B cell (primary cell): Measurements from ENCODE around the gene SAPCD2. TPM values are rescaled to one million over a fixed set of nuclear protein-coding genes. Genes with fewer than 3 reads are reported as not detected.

Experiments used
- ATAC-seq: fragments of 200-7000 bp; cut with Tn5 transposase; one replicate; pipeline ENCODE4 v1.10.0; 2021; ENCODE audit warnings: low read depth, mild to moderate bottlenecking, moderate number of reproducible peaks, moderate library complexity
- CTCF ChIA-PET: fragments of 350-600 bp; sonication (Branson Sonifier 250); formaldehyde crosslinking; loops from one replicate; lab custom pipeline; 2021; ENCODE audit warnings: antibody characterized with exemption, inconsistent platforms; lab: Charles Lee
- POLR2A ChIA-PET: fragments of 350-600 bp; sonication (Branson Sonifier 250); formaldehyde crosslinking; loops from one replicate; lab custom pipeline; 2021; ENCODE audit warnings: antibody characterized with exemption; lab: Charles Lee
- DNase-seq: peaks from one replicate; pipeline ENCODE4 v3.0.0; 2013
- H2AFZ ChIP-seq: 2 replicates; pipeline ENCODE4 v1.6.1; 2012; ENCODE audit warnings: mild to moderate bottlenecking, low read depth, low read length; ENCODE audit not compliant: insufficient read depth, poor library complexity, severe bottlenecking
- H3K27ac ChIP-seq, 2 donors: 1 replicate in 1 of 2; 2 replicates in 1 of 2; pipeline ENCODE4 v1.5.1; 2012 to 2013; ENCODE audit warnings: low read length in 2 of 2, mild to moderate bottlenecking in 2 of 2, moderate library complexity in 1 of 2
- H3K27me3 ChIP-seq, 4 experiments: fragments of 200-600 bp in 1 of 4; sonication (generic) in 1 of 4; replicated peaks in 1 of 4; 1 replicate in 2 of 4; 2 replicates in 2 of 4; pipeline versions ENCODE4 v1.6.1 to v1.7.0; 2013 to 2016; ENCODE audit warnings: low read length in 3 of 4, mild to moderate bottlenecking in 2 of 4, mixed read lengths in 1 of 4, moderate library complexity in 1 of 4; ENCODE audit not compliant: insufficient read depth in 4 of 4, control insufficient read depth in 3 of 4; ENCODE audit errors: control extremely low read depth in 1 of 4
- H3K36me3 ChIP-seq, 2 experiments: replicated peaks in 1 of 2; 1 replicate in 1 of 2; 2 replicates in 1 of 2; pipeline versions ENCODE4 v1.6.1 to v1.7.1; 2013; ENCODE audit warnings: low read length in 1 of 2; ENCODE audit not compliant: insufficient read depth in 2 of 2, control insufficient read depth in 1 of 2; ENCODE audit errors: control extremely low read depth in 1 of 2, extremely low read depth in 1 of 2
- H3K4me1 ChIP-seq, 2 donors: fragments of 200-600 bp in 1 of 2; sonication (generic) in 1 of 2; 1 replicate in 1 of 2; 2 replicates in 1 of 2; pipeline versions ENCODE4 v1.5.1 to v1.6.1; 2013 to 2017; ENCODE audit warnings: low read length in 2 of 2; ENCODE audit not compliant: control insufficient read depth in 2 of 2, insufficient read depth in 2 of 2
- H3K4me2 ChIP-seq: replicated peaks from 2 replicates; pipeline ENCODE3; 2012; ENCODE audit warnings: mild to moderate bottlenecking, low read depth, low read length; ENCODE audit not compliant: poor library complexity, severe bottlenecking
- H3K4me3 ChIP-seq, 5 experiments: fragments of 200-600 bp in 1 of 5; sonication (generic) in 1 of 5; 1 replicate in 3 of 5; 2 replicates in 2 of 5; pipeline versions ENCODE4 v1.5.1 to v1.7.0; 2011 to 2016; ENCODE audit warnings: low read length in 4 of 5, mild to moderate bottlenecking in 4 of 5, low read depth in 2 of 5, control low read depth in 1 of 5, moderate library complexity in 1 of 5; ENCODE audit not compliant: insufficient read depth in 1 of 5; ENCODE audit errors: control extremely low read depth in 1 of 5, extremely low read depth in 1 of 5
- H3K79me2 ChIP-seq: fragments of 200-600 bp; sonication (generic); one replicate; pipeline ENCODE4 v1.6.0; 2016; ENCODE audit warnings: low read length; ENCODE audit not compliant: control insufficient read depth, insufficient read depth
- H3K9ac ChIP-seq: fragments of 200-600 bp; sonication (generic); 2 replicates; pipeline ENCODE4 v1.6.1; 2017; ENCODE audit warnings: mild to moderate bottlenecking, low read length, moderate library complexity
- H3K9me3 ChIP-seq, 3 donors: one replicate each; pipeline versions ENCODE4 v1.6.1 to v1.7.1; 2013; ENCODE audit warnings: low read length in 2 of 3; ENCODE audit not compliant: control insufficient read depth in 2 of 3, insufficient read depth in 1 of 3; ENCODE audit errors: control extremely low read depth in 1 of 3
- H4K20me1 ChIP-seq: 2 replicates; pipeline ENCODE4 v1.6.0; 2012; ENCODE audit warnings: mild to moderate bottlenecking, low read length; ENCODE audit not compliant: insufficient read depth, control insufficient read depth, poor library complexity, severe bottlenecking
- H3K27ac Mint-ChIP-seq: one replicate; pipeline ENCODE4 v1.8.0; 2021; ENCODE audit warnings: mixed read lengths
- H3K27me3 Mint-ChIP-seq: one replicate; pipeline ENCODE4 v1.8.0; 2021; ENCODE audit warnings: mixed read lengths
- H3K4me1 Mint-ChIP-seq: one replicate; pipeline ENCODE4 v1.8.0; 2021; ENCODE audit warnings: mixed read lengths
- H3K4me3 Mint-ChIP-seq: one replicate; pipeline ENCODE4 v1.8.0; 2021; ENCODE audit warnings: mixed read lengths
- H3K9me3 Mint-ChIP-seq: one replicate; pipeline ENCODE4 v1.8.0; 2022; ENCODE audit warnings: mixed read lengths; ENCODE audit not compliant: insufficient read depth
- CTCF ChIP-seq: fragments of 200-600 bp; IDR thresholded peaks from one replicate; pipeline ENCODE4 v1.8.0; 2022; ENCODE audit warnings: antibody characterized with exemption, mild to moderate bottlenecking
- EZH2 ChIP-seq: IDR thresholded peaks from 2 replicates; pipeline ENCODE4 v1.6.1; 2012; ENCODE audit warnings: borderline replicate concordance, low read depth, mild to moderate bottlenecking, moderate library complexity, low read length; ENCODE audit not compliant: insufficient read depth, poor library complexity, severe bottlenecking
- whole genome bisulfite sequencing: methylation state at CpG from one replicate; pipeline ENCODE4 v1.1.5; 2013; ENCODE audit warnings: missing lambda C conversion rate; ENCODE audit not compliant: insufficient coverage; 5-methylcytosine and 5-hydroxymethylcytosine counted together
- intact Hi-C: fragments of 100-400 bp; cut with micrococcal nuclease; formaldehyde crosslinking; loops from one replicate; pipeline ENCODE4 v1.10.0; 2022
- polyA plus RNA-seq: library from polyadenylated mRNA; depleted of rRNA; stranded (reverse); fragments of >200 nt; gene quantifications from 2 replicates; pipeline ENCODE4 v1.2.3, GENCODE V29; 2012
- total RNA-seq, 2 donors: library from RNA; stranded (reverse); fragments of 120-200 nt in 1 of 2; gene quantifications; 1 replicate in 1 of 2; 2 replicates in 1 of 2; pipeline versions ENCODE4 v1.2.3 to v1.2.4, GENCODE V29; 2013 to 2022

The SAPCD2 gene
- total and polyA plus RNA-seq, 2 donors (not counting 1 experiment from before 2014, with no cell fraction given) = 0.39 to 0.69 TPM

DNA sequence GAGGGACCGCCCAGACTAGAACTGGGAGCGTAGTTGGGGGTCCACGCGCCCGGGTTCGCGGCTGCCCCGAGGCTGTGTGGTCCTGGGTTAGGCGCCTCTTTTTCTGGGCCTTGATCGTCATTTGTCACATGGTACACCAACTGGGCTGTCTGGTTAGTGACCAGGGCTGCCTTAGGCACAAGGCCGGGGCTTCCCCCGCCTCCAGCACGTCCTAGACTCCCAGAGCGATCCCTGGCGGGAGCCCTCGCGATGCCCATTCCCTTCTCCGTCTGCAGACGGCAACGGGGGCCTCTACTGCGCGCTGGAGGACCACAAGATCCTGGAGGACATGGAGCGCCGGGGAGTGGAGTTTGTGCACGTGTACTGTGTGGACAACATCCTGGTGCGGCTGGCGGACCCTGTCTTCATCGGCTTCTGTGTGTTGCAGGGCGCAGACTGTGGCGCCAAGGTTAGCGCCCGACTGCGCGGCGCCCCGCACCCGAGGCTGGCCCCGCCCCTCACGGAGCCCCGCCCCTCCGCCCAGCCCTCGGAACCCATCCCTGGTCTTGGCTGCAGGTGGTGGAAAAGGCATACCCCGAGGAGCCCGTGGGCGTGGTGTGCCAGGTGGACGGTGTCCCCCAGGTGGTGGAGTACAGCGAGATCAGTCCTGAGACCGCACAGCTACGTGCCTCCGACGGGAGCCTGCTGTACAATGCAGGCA lies 8.5 kb upstream of the SAPCD2 start:
- POLR2A ChIA-PET = interaction anchor here (1.0 kb wide), 1 partner anchor 45 kb away, joined by 3 read pairs; no protein-coding TSS in a partner anchor
- no peaks in the 10 kb centered on the region for H3K27me3 Mint-ChIP-seq
- no peak overlapping the region for H3K9ac ChIP-seq

More for the DNA sequence above, 8.5 kb upstream of the SAPCD2 start:
- Mint-ChIP-seq H3K4me3 (peak overlapping the region; percentile 81), H3K4me1 (peaks cover 30% of the 10 kb centered on the region), H3K9me3 (no peaks in the 10 kb centered on the region), H3K27ac (no peak overlapping the region)
- DNase-seq = no peak
- Histone ChIP-seq H3K27me3 (no peaks in the 10 kb centered on the region), H3K27ac (no peak overlapping the region), H3K4me3 (peak overlapping the region in 1 of 5 experiments; percentile 75), H3K79me2 (peaks cover 12% of the 10 kb centered on the region), H4K20me1 (peaks cover 26% of the 10 kb centered on the region), H3K4me1 (peaks cover 11 to 33% of the 10 kb centered on the region in 2 donors), H3K4me2 (peak overlapping the region; percentile 96), H2AFZ (no peak overlapping the region), H3K36me3 (peaks cover 0 to 29% of the 10 kb centered on the region in 2 experiments), H3K9me3 (no peaks in the 10 kb centered on the region)
- WGBS = 92% methylated on average over 51 of the region's 51 CpGs
- TF ChIP-seq CTCF (no peak), EZH2 (no peak)
- CTCF ChIA-PET = interaction anchor here (1.6 kb wide), 1 partner anchor 12 kb away, joined by 6 read pairs; no protein-coding TSS in a partner anchor
- intact Hi-C loops = no loop called here
- no peak for ATAC-seq
